Ascending aorta (tissue), 2 donors: ENCODE measurements around the gene C19orf25. TPM values are rescaled to one million over a fixed set of nuclear protein-coding genes. Genes with fewer than 3 reads are reported as not detected.

ENCODE experiments used
- DNase-seq, 2 donors: peaks; one replicate each; pipeline ENCODE4 v3.0.0-alpha.2; 2019; ENCODE audit warnings: low spot score in 2 of 2
- H3K27ac ChIP-seq, 2 donors: fragments of 200-600 bp; sonication (generic); one replicate each; pipeline ENCODE4 v1.5.1; 2016 to 2017; ENCODE audit warnings: mild to moderate bottlenecking in 1 of 2
- H3K27me3 ChIP-seq: fragments of 200-600 bp; sonication (generic); one replicate; pipeline ENCODE4 v1.5.1; 2017
- H3K36me3 ChIP-seq, 2 donors: fragments of 200-600 bp; sonication (generic); one replicate each; pipeline ENCODE4 v1.5.1; 2016
- H3K4me1 ChIP-seq, 2 donors: fragments of 200-600 bp; sonication (generic); one replicate each; pipeline ENCODE4 v1.5.1; 2016 to 2017; ENCODE audit warnings: mild to moderate bottlenecking in 1 of 2
- H3K4me3 ChIP-seq, 2 donors: fragments of 200-600 bp; sonication (generic); one replicate each; pipeline ENCODE4 v1.5.1; 2016 to 2017; ENCODE audit warnings: mild to moderate bottlenecking in 1 of 2
- H3K9me3 ChIP-seq, 2 donors: fragments of 200-600 bp; sonication (generic); one replicate each; pipeline ENCODE4 v1.5.1; 2016
- CTCF ChIP-seq, 3 experiments: fragments of 200-600 bp in 2 of 3; fragments of 450-650 bp in 1 of 3; sonication (generic) in 2 of 3; IDR thresholded peaks; one replicate each; pipeline ENCODE4 v1.5.1; 2016 to 2019; ENCODE audit warnings: antibody characterized with exemption in 3 of 3, mild to moderate bottlenecking in 1 of 3, moderate library complexity in 1 of 3
- intact Hi-C: fragments of 100-400 bp; cut with DNase I; formaldehyde crosslinking; loops from one replicate; pipeline ENCODE4 v1.15.1; 2023
- total RNA-seq: library from RNA; depleted of rRNA; stranded (reverse); fragments of >200 nt; gene quantifications from one replicate; pipeline ENCODE4 v1.1.0, GENCODE V29; 2016

Gene C19orf25
- total RNA-seq, 1 donor from 2014 or later, result 32.7 TPM

- no peak overlapping the region for H3K27ac ChIP-seq
- H3K9me3 ChIP-seq, result no peaks in the 10 kb centered on the region
- no peak for TF ChIP-seq CTCF (IDR thresholded peaks at IDR 0.05)
- intact Hi-C loops, result loop anchor here (1.0 to 5.0 kb wide), 5 partner anchors 31 to 75 kb away; partner anchors contain the start of genes ADAMTSL5, C19orf25, DAZAP1 and NDUFS7
- H3K4me3 ChIP-seq, result peak overlapping the region in 1 of 2 donors; percentile 75
- peaks cover 8 to 14% of the 10 kb centered on the region in 2 donors for H3K4me1 ChIP-seq
- peaks cover 43 to 66% of the 10 kb centered on the region in 2 donors for H3K36me3 ChIP-seq
- no peaks in the 10 kb centered on the region for H3K27me3 ChIP-seq
- no peak for DNase-seq
Observed at GRCh38 chr19:1437609-1438008, 41.4 kb downstream of the C19orf25 start.

GRCh38 chr19:1435378-1435989 is 43.5 kb downstream of the C19orf25 start:
- no peak for DNase-seq
- no peak for TF ChIP-seq CTCF (IDR thresholded peaks at IDR 0.05)
- Histone ChIP-seq H3K27ac (no peak overlapping the region), H3K27me3 (no peaks in the 10 kb centered on the region), H3K4me1 (peaks cover 8 to 13% of the 10 kb centered on the region in 2 donors), H3K36me3 (peaks cover 54 to 66% of the 10 kb centered on the region in 2 donors), H3K4me3 (no peak overlapping the region), H3K9me3 (no peaks in the 10 kb centered on the region)
- intact Hi-C loops, result loop anchor here (5.0 kb wide), 1 partner anchor 77 kb away; the partner anchor contains the start of gene ADAMTSL5

GRCh38 chr19:1434577-1435060 is 44.4 kb downstream of the C19orf25 start:
- intact Hi-C loops, result loop anchor here (5.0 kb wide), 1 partner anchor 78 kb away; the partner anchor contains the start of gene ADAMTSL5
- H3K27me3 ChIP-seq, result no peaks in the 10 kb centered on the region
- no peaks in the 10 kb centered on the region for H3K9me3 ChIP-seq
- TF ChIP-seq CTCF (IDR thresholded peaks at IDR 0.05), result no peak
- H3K36me3 ChIP-seq, result peaks cover 53 to 66% of the 10 kb centered on the region in 2 donors
- no peak overlapping the region for H3K4me3 ChIP-seq
- H3K27ac ChIP-seq, result no peak overlapping the region
- no peak for DNase-seq
- H3K4me1 ChIP-seq, result peaks cover 8% of the 10 kb centered on the region in 2 donors

- intact Hi-C loops, result no loop called here
- no peaks in the 10 kb centered on the region for H3K9me3 ChIP-seq
- no peak overlapping the region for H3K4me3 ChIP-seq
- DNase-seq, result no peak
- H3K36me3 ChIP-seq, result peaks cover 55 to 67% of the 10 kb centered on the region in 2 donors
- TF ChIP-seq CTCF (IDR thresholded peaks at IDR 0.05), result no peak
- no peaks in the 10 kb centered on the region for H3K27me3 ChIP-seq
- H3K27ac ChIP-seq, result no peak overlapping the region
- H3K4me1 ChIP-seq, result peaks cover 1 to 2% of the 10 kb centered on the region in 2 donors
Observed at GRCh38 chr19:1434040-1434366, 45.0 kb downstream of the C19orf25 start.

- no peak for DNase-seq
- TF ChIP-seq CTCF (IDR thresholded peaks at IDR 0.05), result no peak
- intact Hi-C loops, result no loop called here
- Histone ChIP-seq H3K9me3 (no peaks in the 10 kb centered on the region), H3K27ac (no peak overlapping the region), H3K36me3 (peaks cover 58 to 73% of the 10 kb centered on the region in 2 donors), H3K27me3 (no peaks in the 10 kb centered on the region), H3K4me3 (no peak overlapping the region), H3K4me1 (no peaks in the 10 kb centered on the region)
Observed at GRCh38 chr19:1433119-1434039, 45.6 kb downstream of the C19orf25 start.
